ENCODE data around the gene SMKR1. TPM values are rescaled to one million over a fixed set of nuclear protein-coding genes. Genes with fewer than 3 reads are reported as not detected.

Gene SMKR1
- total RNA-seq, 1 donor from 2014 or later: not detected

- H3K4me3 ChIP-seq (ENCODE audit: insufficient read depth, low read depth, low read length): no peak overlapping the region
- FAIRE-seq (no peak), DNase-seq (ENCODE audit: low read depth) (no peak)
- Mint-ChIP-seq H3K36me3 (ENCODE audit: low read depth, unreplicated experiment) (no peaks in the 10 kb centered on the region), H3K4me3 (ENCODE audit: unreplicated experiment) (no peak overlapping the region), H3K27me3 (ENCODE audit: low read depth, unreplicated experiment) (peaks cover 17% of the 10 kb centered on the region), H3K27ac (ENCODE audit: unreplicated experiment) (no peak overlapping the region), H3K4me1 (ENCODE audit: low read depth, unreplicated experiment) (peaks cover 14% of the 10 kb centered on the region), H3K9me3 (ENCODE audit: unreplicated experiment) (no peaks in the 10 kb centered on the region)
- no peak overlapping the region for H2AFZ ChIP-seq (ENCODE audit: low read depth, low read length)
- no peak overlapping the region for H3K9ac ChIP-seq (ENCODE audit: low read length)
- no peaks in the 10 kb centered on the region for H3K79me2 ChIP-seq (ENCODE audit: insufficient read depth, low read length)
- H3K4me2 ChIP-seq (ENCODE audit: low read length): no peak overlapping the region
- peaks cover 2% of the 10 kb centered on the region for H3K9me3 ChIP-seq (ENCODE audit: insufficient read depth, low read depth, low read length)
- H3K4me1 ChIP-seq (ENCODE audit: insufficient read depth, low read length): peaks cover 14% of the 10 kb centered on the region
- no peak for TF ChIP-seq CTCF (IDR thresholded peaks at IDR 0.05; ENCODE audit: insufficient read depth, low read depth, low read length)
- no peak for TF ChIP-seq EZH2 (IDR thresholded peaks at IDR 0.05; ENCODE audit: insufficient read depth, low read length)
- H3K27me3 ChIP-seq (ENCODE audit: insufficient read depth, low read length): no peaks in the 10 kb centered on the region
- H4K20me1 ChIP-seq (ENCODE audit: insufficient read depth, low read length): no peaks in the 10 kb centered on the region
- no peaks in the 10 kb centered on the region for H3K36me3 ChIP-seq (ENCODE audit: insufficient read depth, low read length)
- H3K27ac ChIP-seq (ENCODE audit: low read depth, low read length): no peak overlapping the region
These were observed 6.3 kb upstream of the SMKR1 start for GRCh38 chr7:129495987-129496386.

- no peak overlapping the region for H3K4me3 ChIP-seq (ENCODE audit: insufficient read depth, low read depth, low read length)
- peaks cover 14% of the 10 kb centered on the region for H3K4me1 ChIP-seq (ENCODE audit: insufficient read depth, low read length)
- H3K27me3 Mint-ChIP-seq (ENCODE audit: low read depth, unreplicated experiment): peaks cover 23% of the 10 kb centered on the region
- no peaks in the 10 kb centered on the region for H3K36me3 Mint-ChIP-seq (ENCODE audit: low read depth, unreplicated experiment)
- no peak for FAIRE-seq
- H3K27me3 ChIP-seq (ENCODE audit: insufficient read depth, low read length): no peaks in the 10 kb centered on the region
- H3K4me1 Mint-ChIP-seq (ENCODE audit: low read depth, unreplicated experiment): peaks cover 14% of the 10 kb centered on the region
- no peak overlapping the region for H3K27ac ChIP-seq (ENCODE audit: low read depth, low read length)
- H2AFZ ChIP-seq (ENCODE audit: low read depth, low read length): no peak overlapping the region
- H4K20me1 ChIP-seq (ENCODE audit: insufficient read depth, low read length): no peaks in the 10 kb centered on the region
- no peaks in the 10 kb centered on the region for H3K36me3 ChIP-seq (ENCODE audit: insufficient read depth, low read length)
- DNase-seq (ENCODE audit: low read depth): no peak
- H3K9me3 Mint-ChIP-seq (ENCODE audit: unreplicated experiment): no peaks in the 10 kb centered on the region
- no peak overlapping the region for H3K4me3 Mint-ChIP-seq (ENCODE audit: unreplicated experiment)
- H3K27ac Mint-ChIP-seq (ENCODE audit: unreplicated experiment): no peak overlapping the region
- H3K79me2 ChIP-seq (ENCODE audit: insufficient read depth, low read length): no peaks in the 10 kb centered on the region
- H3K4me2 ChIP-seq (ENCODE audit: low read length): no peak overlapping the region
- TF ChIP-seq CTCF (IDR thresholded peaks at IDR 0.05; ENCODE audit: insufficient read depth, low read depth, low read length) (no peak), EZH2 (IDR thresholded peaks at IDR 0.05; ENCODE audit: insufficient read depth, low read length) (no peak)
- no peak overlapping the region for H3K9ac ChIP-seq (ENCODE audit: low read length)
- H3K9me3 ChIP-seq (ENCODE audit: insufficient read depth, low read depth, low read length): peaks cover 2% of the 10 kb centered on the region
These were observed 5.7 kb upstream of the SMKR1 start for GRCh38 chr7:129496653-129497052.

- Histone ChIP-seq H3K27ac (ENCODE audit: low read depth, low read length) (no peak overlapping the region), H3K79me2 (ENCODE audit: insufficient read depth, low read length) (no peaks in the 10 kb centered on the region), H3K4me3 (ENCODE audit: insufficient read depth, low read depth, low read length) (no peak overlapping the region), H3K27me3 (ENCODE audit: insufficient read depth, low read length) (no peaks in the 10 kb centered on the region), H4K20me1 (ENCODE audit: insufficient read depth, low read length) (no peaks in the 10 kb centered on the region), H3K4me2 (ENCODE audit: low read length) (no peak overlapping the region), H3K36me3 (ENCODE audit: insufficient read depth, low read length) (no peaks in the 10 kb centered on the region), H3K4me1 (ENCODE audit: insufficient read depth, low read length) (peaks cover 17% of the 10 kb centered on the region), H2AFZ (ENCODE audit: low read depth, low read length) (no peak overlapping the region), H3K9me3 (ENCODE audit: insufficient read depth, low read depth, low read length) (peaks cover 2% of the 10 kb centered on the region), H3K9ac (ENCODE audit: low read length) (no peak overlapping the region)
- H3K9me3 Mint-ChIP-seq (ENCODE audit: unreplicated experiment): no peaks in the 10 kb centered on the region
- H3K27me3 Mint-ChIP-seq (ENCODE audit: low read depth, unreplicated experiment): peaks cover 25% of the 10 kb centered on the region
- H3K4me1 Mint-ChIP-seq (ENCODE audit: low read depth, unreplicated experiment): peaks cover 14% of the 10 kb centered on the region
- H3K4me3 Mint-ChIP-seq (ENCODE audit: unreplicated experiment): peak overlapping the region; percentile 58
- TF ChIP-seq CTCF (IDR thresholded peaks at IDR 0.05; ENCODE audit: insufficient read depth, low read depth, low read length): no peak
- no peak for TF ChIP-seq EZH2 (IDR thresholded peaks at IDR 0.05; ENCODE audit: insufficient read depth, low read length)
- peaks cover 3% of the 10 kb centered on the region for H3K36me3 Mint-ChIP-seq (ENCODE audit: low read depth, unreplicated experiment)
- FAIRE-seq (no peak), DNase-seq (ENCODE audit: low read depth) (no peak)
- no peak overlapping the region for H3K27ac Mint-ChIP-seq (ENCODE audit: unreplicated experiment)
These were observed 5.2 kb upstream of the SMKR1 start for GRCh38 chr7:129497156-129497555.
